ENCODE results near the gene KAT7. TPM values are rescaled to one million over a fixed set of nuclear protein-coding genes. Genes with fewer than 3 reads are reported as not detected.

The KAT7 gene
- total RNA-seq, 3 donors from 2014 or later (not counting 1 experiment from before 2014, with no cell fraction given), result 195 to 231 (median 213) TPM

DNA sequence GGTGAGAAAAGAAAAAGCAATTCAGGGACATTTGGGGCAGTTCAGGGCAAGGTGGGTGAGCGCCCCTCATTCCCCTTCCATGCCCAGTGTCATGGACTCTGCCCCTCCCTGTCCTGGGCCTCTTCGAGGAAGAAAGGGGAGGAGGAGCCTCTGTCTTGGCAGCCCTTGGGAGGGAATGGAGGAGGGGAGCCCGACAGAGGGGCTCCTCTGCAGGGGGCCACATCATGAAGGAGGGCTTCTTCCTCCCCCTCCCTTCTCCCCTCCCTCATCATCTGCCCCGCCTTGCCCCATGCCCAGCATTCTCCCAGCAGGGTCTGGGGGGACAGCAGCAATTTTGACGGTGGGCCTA lies 92.5 kb downstream of the KAT7 start:
- Histone ChIP-seq H3K27ac (ENCODE audit: low read length) (no peak overlapping the region), H3K4me3 (ENCODE audit: low read length) (no peak overlapping the region), H3K27me3 (ENCODE audit: control insufficient read depth, insufficient read depth, low read length) (peaks cover 19% of the 10 kb centered on the region), H3K4me1 (ENCODE audit: control insufficient read depth, insufficient read depth, low read length) (peaks cover 10% of the 10 kb centered on the region), H3K9me3 (ENCODE audit: control insufficient read depth, insufficient read depth, low read length) (no peaks in the 10 kb centered on the region), H3K36me3 (ENCODE audit: control insufficient read depth, insufficient read depth, low read length) (no peaks in the 10 kb centered on the region)
- H3K4me1 Mint-ChIP-seq, result peaks cover 6 to 7% of the 10 kb centered on the region in 2 donors
- no peak overlapping the region for H3K27ac Mint-ChIP-seq
- DNase-seq, result no peak
- ATAC-seq, result no peak
- TF ChIP-seq, protein P1, sequence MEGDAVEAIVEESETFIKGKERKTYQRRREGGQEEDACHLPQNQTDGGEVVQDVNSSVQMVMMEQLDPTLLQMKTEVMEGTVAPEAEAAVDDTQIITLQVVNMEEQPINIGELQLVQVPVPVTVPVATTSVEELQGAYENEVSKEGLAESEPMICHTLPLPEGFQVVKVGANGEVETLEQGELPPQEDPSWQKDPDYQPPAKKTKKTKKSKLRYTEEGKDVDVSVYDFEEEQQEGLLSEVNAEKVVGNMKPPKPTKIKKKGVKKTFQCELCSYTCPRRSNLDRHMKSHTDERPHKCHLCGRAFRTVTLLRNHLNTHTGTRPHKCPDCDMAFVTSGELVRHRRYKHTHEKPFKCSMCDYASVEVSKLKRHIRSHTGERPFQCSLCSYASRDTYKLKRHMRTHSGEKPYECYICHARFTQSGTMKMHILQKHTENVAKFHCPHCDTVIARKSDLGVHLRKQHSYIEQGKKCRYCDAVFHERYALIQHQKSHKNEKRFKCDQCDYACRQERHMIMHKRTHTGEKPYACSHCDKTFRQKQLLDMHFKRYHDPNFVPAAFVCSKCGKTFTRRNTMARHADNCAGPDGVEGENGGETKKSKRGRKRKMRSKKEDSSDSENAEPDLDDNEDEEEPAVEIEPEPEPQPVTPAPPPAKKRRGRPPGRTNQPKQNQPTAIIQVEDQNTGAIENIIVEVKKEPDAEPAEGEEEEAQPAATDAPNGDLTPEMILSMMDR (IDR thresholded peaks at IDR 0.05), result no peak
- H3K9me3 Mint-ChIP-seq, result no peaks in the 10 kb centered on the region
- peaks cover 30 to 31% of the 10 kb centered on the region in 2 donors for H3K27me3 Mint-ChIP-seq (ENCODE audit: low read depth in 2 of 2)
- intact Hi-C loops (cut with micrococcal nuclease), result no loop called here
- H3K36me3 Mint-ChIP-seq, result no peaks in the 10 kb centered on the region
- H3K4me3 Mint-ChIP-seq, result no peak overlapping the region
- WGBS (ENCODE audit: insufficient coverage), result 29% methylated on average over 3 of the region's 5 CpGs

DNA sequence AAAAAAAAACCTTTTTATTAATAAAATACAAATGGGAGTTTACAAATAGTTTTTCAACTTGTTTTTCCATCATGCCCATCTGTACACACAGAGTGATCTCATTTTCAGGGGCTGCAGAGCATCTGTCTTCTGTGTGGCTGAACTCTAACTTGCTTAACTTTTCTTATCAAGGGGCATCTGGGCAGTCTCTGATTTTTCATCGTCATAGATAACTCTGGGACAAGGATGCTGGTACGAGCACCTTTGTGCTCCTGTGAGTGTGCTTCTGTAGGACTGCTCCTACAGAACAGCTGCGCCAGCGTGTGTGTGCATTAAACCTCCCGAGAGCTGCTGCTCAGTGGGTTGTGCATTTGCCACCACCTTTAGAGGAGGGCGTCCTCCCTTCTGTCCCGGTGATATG lies 94.0 kb downstream of the KAT7 start:
- no peak overlapping the region for H3K27ac ChIP-seq (ENCODE audit: low read length)
- TF ChIP-seq, protein P1 (IDR thresholded peaks at IDR 0.05), result no peak
- intact Hi-C loops (cut with micrococcal nuclease), result no loop called here
- no peak for DNase-seq
- Mint-ChIP-seq H3K9me3 (no peaks in the 10 kb centered on the region), H3K4me1 (peaks cover 6 to 7% of the 10 kb centered on the region in 2 donors), H3K27ac (no peak overlapping the region), H3K36me3 (no peaks in the 10 kb centered on the region), H3K4me3 (no peak overlapping the region), H3K27me3 (ENCODE audit: low read depth in 2 of 2) (peaks cover 27 to 31% of the 10 kb centered on the region in 2 donors)
- no peak overlapping the region for H3K4me3 ChIP-seq (ENCODE audit: low read length)
- no peaks in the 10 kb centered on the region for H3K9me3 ChIP-seq (ENCODE audit: control insufficient read depth, insufficient read depth, low read length)
- H3K27me3 ChIP-seq (ENCODE audit: control insufficient read depth, insufficient read depth, low read length), result peaks cover 19% of the 10 kb centered on the region
- no peaks in the 10 kb centered on the region for H3K36me3 ChIP-seq (ENCODE audit: control insufficient read depth, insufficient read depth, low read length)
- H3K4me1 ChIP-seq (ENCODE audit: control insufficient read depth, insufficient read depth, low read length), result peaks cover 10% of the 10 kb centered on the region
- 70% methylated on average over 7 of the region's 7 CpGs for WGBS (ENCODE audit: insufficient coverage)
- no peak for ATAC-seq

Other genes starting within 250 kb of the KAT7 start
- not detected for gene NXPH3, start 212.8 kb upstream of the KAT7 start, total RNA-seq
- gene SPOP, start 110.6 kb upstream of the KAT7 start, total RNA-seq, result 10 to 100 TPM; 45.4 to 56.5 (median 54.7) TPM
- 100 to 1,000 TPM in 1 of 3 donors, 10 to 100 TPM in 2; 74.0 to 121 (median 90.2) TPM for gene SLC35B1, start 80.7 kb upstream of the KAT7 start, total RNA-seq
- gene FAM117A, start 24.6 kb upstream of the KAT7 start, total RNA-seq, result 10 to 100 TPM; 55.2 to 88.4 (median 79.2) TPM
- not detected for gene TAC4, start 59.4 kb downstream of the KAT7 start, total RNA-seq
- 1 to 10 TPM in 1 of 3 donors, under 1 TPM in 1, not detected in 1; 0.35 to 1.1 TPM for gene DLX4, start 180.5 kb downstream of the KAT7 start, total RNA-seq
- not detected for gene DLX3, start 206.5 kb downstream of the KAT7 start, total RNA-seq

Measured in natural killer cell (primary cell).